ENCODE measurements around the gene GPR87.

DNA sequence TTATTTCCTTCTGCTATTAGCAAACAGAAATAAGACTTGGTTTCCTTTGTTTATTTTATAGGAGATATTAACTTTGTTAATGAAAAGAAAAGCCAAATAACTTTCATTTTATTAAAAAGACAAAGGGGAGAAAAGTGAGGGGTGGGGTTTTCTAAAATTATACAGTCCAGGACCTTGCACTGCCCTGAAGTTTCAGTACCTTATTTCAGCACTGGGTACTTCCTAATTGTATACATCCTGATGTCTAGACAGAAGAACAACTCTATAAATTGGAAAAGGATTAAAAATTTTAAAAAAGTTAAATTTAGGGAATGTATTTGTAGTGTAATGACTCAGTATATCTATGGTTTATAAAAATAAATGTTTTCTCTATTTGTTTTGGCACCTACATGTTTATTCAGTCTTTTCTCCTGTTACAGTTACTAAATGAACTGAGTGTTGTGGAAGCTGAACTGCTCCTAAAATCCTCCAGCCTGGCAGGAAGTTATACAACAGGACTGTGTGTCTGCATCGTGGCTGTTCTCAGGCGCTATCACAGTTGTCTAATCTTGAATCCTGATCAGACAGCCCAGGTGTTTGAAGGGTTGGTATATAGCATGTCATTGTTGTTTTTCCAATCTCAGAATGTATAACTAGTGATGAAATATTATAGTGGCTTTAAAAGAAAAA, 40.3 kb upstream of the GPR87 start:
- TF ChIP-seq, protein P1, sequence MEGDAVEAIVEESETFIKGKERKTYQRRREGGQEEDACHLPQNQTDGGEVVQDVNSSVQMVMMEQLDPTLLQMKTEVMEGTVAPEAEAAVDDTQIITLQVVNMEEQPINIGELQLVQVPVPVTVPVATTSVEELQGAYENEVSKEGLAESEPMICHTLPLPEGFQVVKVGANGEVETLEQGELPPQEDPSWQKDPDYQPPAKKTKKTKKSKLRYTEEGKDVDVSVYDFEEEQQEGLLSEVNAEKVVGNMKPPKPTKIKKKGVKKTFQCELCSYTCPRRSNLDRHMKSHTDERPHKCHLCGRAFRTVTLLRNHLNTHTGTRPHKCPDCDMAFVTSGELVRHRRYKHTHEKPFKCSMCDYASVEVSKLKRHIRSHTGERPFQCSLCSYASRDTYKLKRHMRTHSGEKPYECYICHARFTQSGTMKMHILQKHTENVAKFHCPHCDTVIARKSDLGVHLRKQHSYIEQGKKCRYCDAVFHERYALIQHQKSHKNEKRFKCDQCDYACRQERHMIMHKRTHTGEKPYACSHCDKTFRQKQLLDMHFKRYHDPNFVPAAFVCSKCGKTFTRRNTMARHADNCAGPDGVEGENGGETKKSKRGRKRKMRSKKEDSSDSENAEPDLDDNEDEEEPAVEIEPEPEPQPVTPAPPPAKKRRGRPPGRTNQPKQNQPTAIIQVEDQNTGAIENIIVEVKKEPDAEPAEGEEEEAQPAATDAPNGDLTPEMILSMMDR (IDR thresholded peaks at IDR 0.05; ENCODE audit: insufficient read depth, low read depth, low read length) = no peak
- TF ChIP-seq EZH2 (IDR thresholded peaks at IDR 0.05; ENCODE audit: insufficient read depth, low read length) = no peak

Data from astrocyte (in vitro differentiated cells and primary cell).